Liver (tissue), 10 donors: ENCODE measurements around the gene IYD. TPM values are rescaled to one million over a fixed set of nuclear protein-coding genes. Genes with fewer than 3 reads are reported as not detected.

Experiments
- DNase-seq: peaks from one replicate; pipeline ENCODE4 v3.0.0-alpha.2; 2017; ENCODE audit warnings: low spot score
- H3K27ac ChIP-seq, 2 donors: one replicate each; pipeline ENCODE4 v1.7.0; 2013; ENCODE audit warnings: inconsistent platforms in 2 of 2, low read length in 2 of 2, control low read depth in 1 of 2, low read depth in 1 of 2, mild to moderate bottlenecking in 1 of 2
- H3K27me3 ChIP-seq, 4 donors: one replicate each; pipeline versions ENCODE4 v1.6.1 to v1.7.0; 2013; ENCODE audit warnings: low read length in 3 of 4, inconsistent platforms in 1 of 4, mild to moderate bottlenecking in 1 of 4, moderate library complexity in 1 of 4; ENCODE audit not compliant: control insufficient read depth in 4 of 4, insufficient read depth in 4 of 4
- H3K36me3 ChIP-seq, 4 donors: one replicate each; pipeline versions ENCODE4 v1.6.1 to v1.7.0; 2013; ENCODE audit warnings: low read length in 3 of 4, mild to moderate bottlenecking in 3 of 4, low read depth in 1 of 4, moderate library complexity in 1 of 4; ENCODE audit not compliant: control insufficient read depth in 4 of 4, insufficient read depth in 3 of 4
- H3K4me1 ChIP-seq, 4 donors: one replicate each; pipeline versions ENCODE4 v1.6.1 to v1.7.0; 2013; ENCODE audit warnings: low read length in 3 of 4, mild to moderate bottlenecking in 3 of 4, moderate library complexity in 1 of 4; ENCODE audit not compliant: control insufficient read depth in 4 of 4, insufficient read depth in 4 of 4
- H3K4me3 ChIP-seq, 3 donors: one replicate each; pipeline versions ENCODE4 v1.6.1 to v1.7.0; 2013; ENCODE audit warnings: low read length in 3 of 3, control low read depth in 1 of 3, low read depth in 1 of 3, mild to moderate bottlenecking in 1 of 3
- H3K9ac ChIP-seq, 2 donors: one replicate each; pipeline ENCODE4 v1.7.0; 2013; ENCODE audit warnings: low read length in 2 of 2, mild to moderate bottlenecking in 2 of 2, moderate library complexity in 2 of 2, control low read depth in 1 of 2, low read depth in 1 of 2
- H3K9me3 ChIP-seq, 4 donors: one replicate each; pipeline versions ENCODE4 v1.6.1 to v1.7.0; 2013; ENCODE audit warnings: low read length in 3 of 4; ENCODE audit not compliant: control insufficient read depth in 4 of 4
- FOXA2 ChIP-seq: IDR thresholded peaks from 2 replicates; pipeline ENCODE4 v1.6.1; 2016; ENCODE audit warnings: antibody characterized with exemption
- GABPA ChIP-seq, 2 donors: IDR thresholded peaks in 1 of 2; conservative IDR thresholded peaks in 1 of 2; 2 replicates each; pipeline ENCODE4 v1.6.1; 2016; ENCODE audit warnings: antibody characterized with exemption in 2 of 2, mild to moderate bottlenecking in 1 of 2, moderate library complexity in 1 of 2
- NR2F2 ChIP-seq: IDR thresholded peaks from 2 replicates; pipeline ENCODE4 v1.6.1; 2016; ENCODE audit warnings: antibody characterized with exemption
- RAD21 ChIP-seq, 2 donors: IDR thresholded peaks; 2 replicates each; pipeline ENCODE4 v1.6.1; 2016; ENCODE audit warnings: antibody characterized with exemption in 2 of 2, mild to moderate bottlenecking in 2 of 2
- RXRA ChIP-seq, 2 donors: IDR thresholded peaks; 2 replicates each; pipeline ENCODE4 v1.6.1; 2017 to 2018; ENCODE audit warnings: antibody characterized with exemption in 2 of 2, mild to moderate bottlenecking in 1 of 2
- SP1 ChIP-seq: IDR thresholded peaks from 2 replicates; pipeline ENCODE4 v1.6.1; 2018; ENCODE audit warnings: antibody characterized with exemption, mild to moderate bottlenecking
- TAF1 ChIP-seq: conservative IDR thresholded peaks from 2 replicates; pipeline ENCODE4 v1.6.1; 2016; ENCODE audit warnings: antibody characterized with exemption, mild to moderate bottlenecking
- WGBS: extraction: QIAGEN DNeasy Blood & Tissue Kit; methylation state at CpG from one replicate; pipeline ENCODE4 v1.1.7; 2013; 5-methylcytosine and 5-hydroxymethylcytosine counted together
- polyA plus RNA-seq, 2 donors: library from polyadenylated mRNA; stranded (reverse) in 1 of 2; unstranded in 1 of 2; fragments of 200-250 nt in 1 of 2; fragments of >200 nt in 1 of 2; fragmentation: Nextera tagmentation in 1 of 2; extraction: Ambion mirVana in 1 of 2; gene quantifications; one replicate each; pipeline versions ENCODE4 v1.2.1 to v1.2.3, GENCODE V29; 2013 to 2015
- small RNA-seq: library from RNA; depleted of rRNA; stranded (forward); fragments of <200 nt; gene quantifications from one replicate; pipeline ENCODE3, GENCODE V24; 2014
- total RNA-seq, 2 donors: library from RNA; depleted of rRNA; stranded (reverse); fragments of >200 nt; gene quantifications; one replicate each; pipeline ENCODE4 v1.2.3, GENCODE V29; 2014
- TF ChIP-seq, protein P1 (sequence below): IDR thresholded peaks from 2 replicates; pipeline ENCODE4 v1.6.1; 2016; ENCODE audit warnings: antibody characterized with exemption
- TF ChIP-seq, protein P2 (sequence below): fragments of 150-350 bp; IDR thresholded peaks from 2 replicates; pipeline ENCODE4 v1.5.1; 2017; ENCODE audit warnings: improper control_type of control experiment, low read depth, low read length; ENCODE audit not compliant: missing input control
- TF ChIP-seq, protein P3 (sequence below): IDR thresholded peaks from 2 replicates; pipeline ENCODE4 v1.6.1; 2016; ENCODE audit warnings: antibody characterized with exemption
- donor health status: healthy.
- donor health status: healthy.
- donor health status: healthy.
- donor health status: healthy.
- donor health status: healthy.

Gene IYD
- total and polyA plus RNA-seq, 4 donors: 1.6 to 6.2 (median 2.6) TPM

DNA sequence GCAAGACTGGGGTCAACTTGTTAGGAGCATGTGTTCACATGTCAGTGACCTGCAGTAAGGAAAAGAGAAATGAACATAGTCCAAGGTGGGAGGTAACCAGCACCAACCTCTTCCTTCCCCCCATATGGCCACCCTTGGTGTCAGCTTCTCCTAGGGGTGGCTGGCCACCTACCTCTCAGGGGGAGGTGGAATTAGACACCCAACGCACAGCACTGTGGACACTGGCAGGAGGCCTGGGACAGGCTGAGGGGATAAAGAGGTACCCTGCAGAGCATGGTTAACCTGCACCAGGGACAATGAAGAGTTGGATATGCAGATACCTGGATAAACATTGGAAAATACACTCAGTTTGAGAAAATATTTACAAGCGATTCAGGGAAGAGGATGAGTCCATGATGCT lies 84.5 kb downstream of the IYD start:
- Histone ChIP-seq H3K9ac (no peak overlapping the region), H3K27ac (peak overlapping the region; percentile 14 to 51), H3K36me3 (no peaks in the 10 kb centered on the region), H3K4me1 (peaks cover 0 to 10% (median 4%) of the 10 kb centered on the region in 4 donors), H3K27me3 (no peaks in the 10 kb centered on the region), H3K9me3 (no peaks in the 10 kb centered on the region), H3K4me3 (no peak overlapping the region)
- no peak for DNase-seq
- WGBS: 91% methylated on average over 2 of the region's 2 CpGs
- TF ChIP-seq, protein P1, sequence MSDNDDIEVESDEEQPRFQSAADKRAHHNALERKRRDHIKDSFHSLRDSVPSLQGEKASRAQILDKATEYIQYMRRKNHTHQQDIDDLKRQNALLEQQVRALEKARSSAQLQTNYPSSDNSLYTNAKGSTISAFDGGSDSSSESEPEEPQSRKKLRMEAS: no peak
- TF ChIP-seq, protein P2, sequence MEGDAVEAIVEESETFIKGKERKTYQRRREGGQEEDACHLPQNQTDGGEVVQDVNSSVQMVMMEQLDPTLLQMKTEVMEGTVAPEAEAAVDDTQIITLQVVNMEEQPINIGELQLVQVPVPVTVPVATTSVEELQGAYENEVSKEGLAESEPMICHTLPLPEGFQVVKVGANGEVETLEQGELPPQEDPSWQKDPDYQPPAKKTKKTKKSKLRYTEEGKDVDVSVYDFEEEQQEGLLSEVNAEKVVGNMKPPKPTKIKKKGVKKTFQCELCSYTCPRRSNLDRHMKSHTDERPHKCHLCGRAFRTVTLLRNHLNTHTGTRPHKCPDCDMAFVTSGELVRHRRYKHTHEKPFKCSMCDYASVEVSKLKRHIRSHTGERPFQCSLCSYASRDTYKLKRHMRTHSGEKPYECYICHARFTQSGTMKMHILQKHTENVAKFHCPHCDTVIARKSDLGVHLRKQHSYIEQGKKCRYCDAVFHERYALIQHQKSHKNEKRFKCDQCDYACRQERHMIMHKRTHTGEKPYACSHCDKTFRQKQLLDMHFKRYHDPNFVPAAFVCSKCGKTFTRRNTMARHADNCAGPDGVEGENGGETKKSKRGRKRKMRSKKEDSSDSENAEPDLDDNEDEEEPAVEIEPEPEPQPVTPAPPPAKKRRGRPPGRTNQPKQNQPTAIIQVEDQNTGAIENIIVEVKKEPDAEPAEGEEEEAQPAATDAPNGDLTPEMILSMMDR: no peak
- TF ChIP-seq TAF1 (no peak), FOXA2 (no peak), RAD21 (IDR thresholded peaks at IDR 0.05) (no peak), SP1 (no peak), GABPA (IDR thresholded peaks at IDR 0.05 in 1 of 2, conservative IDR thresholded peaks at IDR 0.05 in 1 of 2) (no peak), NR2F2 (no peak), RXRA (IDR thresholded peaks at IDR 0.05) (no peak)
- TF ChIP-seq, protein P3, sequence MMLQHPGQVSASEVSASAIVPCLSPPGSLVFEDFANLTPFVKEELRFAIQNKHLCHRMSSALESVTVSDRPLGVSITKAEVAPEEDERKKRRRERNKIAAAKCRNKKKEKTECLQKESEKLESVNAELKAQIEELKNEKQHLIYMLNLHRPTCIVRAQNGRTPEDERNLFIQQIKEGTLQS: no peak

Small RNAs within 50 kb of the gene (small RNA-seq; reads per million reads assigned to genes)
- 1.6 reads per million, percentile 85 among the genes with 10 or more reads in this experiment for gene RNU4-7P

Other genes starting within 250 kb of the IYD start
- under 1 TPM in 1 of 2 donors, not detected in 1; 0.05 TPM for gene PPP1R14C, start 226.0 kb upstream of the IYD start, total RNA-seq
- gene PPP1R14C, start 226.0 kb upstream of the IYD start, polyA plus RNA-seq: not detected
- 10 to 100 TPM in 1 of 2 donors, 1 to 10 TPM in 1; 6.8 to 11.9 TPM for gene PLEKHG1, start 230.9 kb downstream of the IYD start, total RNA-seq
- 1 to 10 TPM; 3.0 to 3.5 TPM for gene PLEKHG1, start 230.9 kb downstream of the IYD start, polyA plus RNA-seq